GM19193 (cell line): Measurements from ENCODE around the gene FAM135A.

Source experiments
- POLR2A ChIP-seq: IDR thresholded peaks from 4 replicates; pipeline ENCODE4 v1.6.1; 2011; ENCODE audit not compliant: insufficient read depth, insufficient read length; ENCODE audit errors: extremely low read depth

The FAM135A gene

GRCh38 chr6:70502484-70502883, 89.2 kb downstream of the FAM135A start:
- TF ChIP-seq POLR2A = no peak

GRCh38 chr6:70503813-70504465, 90.6 kb downstream of the FAM135A start:
- no peak for TF ChIP-seq POLR2A

- TF ChIP-seq POLR2A = no peak
Measured at GRCh38 chr6:70506321-70506720, 93.0 kb downstream of the FAM135A start.

GRCh38 chr6:70507161-70507560, 93.9 kb downstream of the FAM135A start:
- TF ChIP-seq POLR2A = no peak

GRCh38 chr6:70508953-70509352, 95.6 kb downstream of the FAM135A start:
- no peak for TF ChIP-seq POLR2A

- TF ChIP-seq POLR2A = no peak
Measured at GRCh38 chr6:70510600-70510999, 97.3 kb downstream of the FAM135A start.

GRCh38 chr6:70518723-70519122, 105.4 kb downstream of the FAM135A start:
- no peak for TF ChIP-seq POLR2A

GRCh38 chr6:70520575-70520974, 107.3 kb downstream of the FAM135A start:
- no peak for TF ChIP-seq POLR2A

GRCh38 chr6:70524721-70525286, 111.5 kb downstream of the FAM135A start:
- TF ChIP-seq POLR2A = no peak

- no peak for TF ChIP-seq POLR2A
Measured at GRCh38 chr6:70527071-70527737, 113.9 kb downstream of the FAM135A start.

- TF ChIP-seq POLR2A = no peak
Measured at GRCh38 chr6:70530023-70530422, 116.7 kb downstream of the FAM135A start.

- TF ChIP-seq POLR2A = no peak
Measured at GRCh38 chr6:70531133-70531532, 117.8 kb downstream of the FAM135A start.

- TF ChIP-seq POLR2A = no peak
Measured at GRCh38 chr6:70537266-70537665, 124.0 kb downstream of the FAM135A start.

GRCh38 chr6:70538376-70538775, 125.1 kb downstream of the FAM135A start:
- TF ChIP-seq POLR2A = no peak

GRCh38 chr6:70547313-70547712, 134.0 kb downstream of the FAM135A start:
- TF ChIP-seq POLR2A = no peak

- TF ChIP-seq POLR2A = no peak
Measured at GRCh38 chr6:70547905-70548304, 134.6 kb downstream of the FAM135A start.
